CD4-positive, alpha-beta T cell treated with Interleukin-6 for 4 hours (primary cell): Measurements from ENCODE around the gene SLC35E1.
"Not testable (repeated sequence)": the region's sequence is repeated elsewhere in the genome, so short reads cannot be mapped to it uniquely, and the experiment has no call there.

Source experiments
- DNase-seq: peaks from one replicate; pipeline ENCODE4 v3.0.0-alpha.2; 2020; ENCODE audit warnings: mixed read lengths

SLC35E1 gene

GRCh38 chr19:16581145-16581970 lies 9.1 kb upstream of the SLC35E1 start:
- DNase-seq, result no peak

DNA sequence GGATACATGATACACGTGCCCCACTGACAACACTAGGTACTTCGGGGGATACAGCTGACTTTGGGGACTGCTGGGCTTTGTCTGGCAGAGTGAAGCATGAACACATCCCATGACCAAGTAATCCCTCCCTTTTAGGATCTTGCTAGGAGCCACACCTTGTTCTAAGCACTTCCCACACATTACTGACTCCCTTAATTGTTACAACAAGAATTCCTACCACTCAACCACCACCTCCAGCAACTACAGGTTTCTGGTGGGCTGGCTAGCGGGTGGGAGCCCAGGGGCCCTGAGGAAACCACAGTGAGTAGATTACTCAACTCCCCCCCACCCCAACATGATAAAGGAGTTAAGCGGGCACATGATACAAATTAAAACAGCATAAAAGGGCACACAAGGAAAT lies 7.2 kb upstream of the SLC35E1 start:
- DNase-seq, result no peak

GRCh38 chr19:16577531-16577985 lies 5.3 kb upstream of the SLC35E1 start:
- DNase-seq, result no peak

DNA sequence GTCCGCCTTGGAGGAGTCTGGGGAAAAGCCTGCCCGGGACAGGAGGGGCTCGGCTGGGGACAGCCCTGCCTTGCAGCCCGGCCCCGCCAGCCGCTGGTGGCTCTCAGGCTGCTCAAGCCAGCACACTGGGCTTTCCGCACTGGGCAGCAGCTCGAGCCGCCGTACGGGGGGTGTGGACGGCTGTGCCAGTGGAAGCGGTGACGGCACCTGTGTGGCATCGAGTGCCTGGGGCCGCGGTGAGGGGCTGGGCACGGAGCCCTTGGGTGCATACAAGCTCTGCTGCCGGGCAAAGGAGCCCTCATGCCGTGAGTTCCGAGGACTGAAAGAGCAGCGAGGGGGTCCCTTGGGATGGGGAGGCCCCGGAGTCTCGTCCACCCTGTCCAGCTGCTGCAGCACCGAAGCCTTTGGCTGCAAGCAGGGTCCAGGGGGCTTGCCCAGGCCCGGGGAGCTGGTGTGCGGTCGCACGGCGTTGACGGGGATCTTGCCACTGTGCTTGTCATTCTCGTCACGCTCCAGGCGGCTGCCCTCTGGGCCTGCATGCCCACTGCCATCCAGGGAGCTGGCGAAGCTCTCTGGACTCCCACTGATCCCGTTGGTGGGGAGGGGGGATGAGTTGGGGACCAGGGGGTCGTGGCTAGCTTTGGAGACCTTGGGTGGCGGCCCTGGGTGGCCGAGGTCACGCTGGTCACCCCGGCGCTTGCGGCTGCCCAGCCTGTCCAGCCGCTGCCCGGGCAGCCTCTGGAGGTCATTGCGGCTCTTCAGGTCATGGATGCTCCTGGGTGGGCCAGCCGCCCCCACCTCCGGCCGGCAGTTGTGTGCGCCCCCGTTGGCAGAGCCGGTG lies 4.7 kb upstream of the SLC35E1 start:
- no peak for DNase-seq

GRCh38 chr19:16575861-16576689 lies 3.9 kb upstream of the SLC35E1 start:
- DNase-seq, result no peak

- DNase-seq, result no peak
Observed at GRCh38 chr19:16575282-16575681, 3.1 kb upstream of the SLC35E1 start.

DNA sequence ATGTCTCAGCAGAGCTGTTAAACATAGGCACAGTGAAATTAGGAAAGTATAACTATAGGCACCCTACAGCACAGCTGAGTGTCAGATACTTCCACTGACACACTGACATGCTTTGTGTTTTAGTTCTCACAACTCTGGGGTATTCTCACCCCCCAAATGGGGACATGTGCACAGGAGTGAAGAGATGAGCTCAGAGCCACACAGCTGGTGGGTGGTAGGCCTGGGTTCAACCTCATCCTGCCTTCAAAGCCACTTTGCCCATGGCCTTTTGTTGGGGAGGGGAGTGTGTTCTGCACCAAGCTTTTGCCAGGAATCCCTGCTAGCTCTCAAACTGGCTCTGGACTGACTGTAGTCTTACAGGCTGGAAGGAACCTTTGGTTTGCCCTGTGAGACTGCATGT lies 1.7 kb upstream of the SLC35E1 start:
- DNase-seq, result no peak

DNA sequence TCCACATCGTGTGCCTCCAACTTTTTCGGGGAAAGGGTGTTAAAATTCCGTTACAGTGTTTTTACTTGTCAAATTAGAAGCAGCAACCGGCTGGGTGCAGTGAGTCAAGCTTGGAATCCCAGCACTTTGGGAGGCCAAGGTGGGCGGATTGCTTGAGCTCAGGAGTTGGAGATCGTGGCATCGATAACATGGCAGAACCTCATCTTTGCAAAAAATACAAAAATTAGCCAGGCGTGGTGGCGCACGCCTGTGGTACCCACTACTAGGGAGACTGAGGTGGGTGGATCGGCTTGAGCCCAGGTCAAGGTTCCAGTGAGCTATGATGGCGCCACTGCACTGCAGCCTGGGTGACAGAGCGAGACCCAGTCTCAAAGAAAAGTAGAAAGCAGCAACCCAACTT lies 1.1 kb upstream of the SLC35E1 start:
- no peak for DNase-seq

DNA sequence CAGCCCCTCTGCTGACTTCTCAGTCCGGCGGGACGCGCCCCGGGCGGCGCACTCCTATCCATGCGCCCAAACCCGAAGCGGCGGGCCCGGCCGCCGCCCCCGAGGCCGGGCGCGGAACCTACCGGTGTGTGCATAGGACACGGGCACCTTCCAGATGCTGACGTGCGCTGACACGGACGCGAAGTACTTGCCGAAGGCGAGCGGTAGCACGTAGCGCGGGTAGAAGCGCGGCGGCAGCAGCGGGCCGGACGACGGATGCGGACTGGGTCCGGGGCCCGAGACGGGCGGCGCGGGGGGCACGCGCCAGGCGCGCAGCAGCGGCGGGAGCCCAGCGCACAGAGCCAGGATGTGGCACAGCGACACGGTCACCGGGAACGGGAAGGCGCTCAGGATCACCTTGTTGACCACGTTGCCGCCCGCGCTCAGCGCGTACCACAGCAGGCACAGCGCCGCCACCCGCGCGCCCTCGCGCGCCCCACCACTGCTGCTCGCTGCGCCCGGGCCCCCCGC lies 338 bp downstream of the SLC35E1 start:
- DNase-seq, result peak; percentile 52

DNA sequence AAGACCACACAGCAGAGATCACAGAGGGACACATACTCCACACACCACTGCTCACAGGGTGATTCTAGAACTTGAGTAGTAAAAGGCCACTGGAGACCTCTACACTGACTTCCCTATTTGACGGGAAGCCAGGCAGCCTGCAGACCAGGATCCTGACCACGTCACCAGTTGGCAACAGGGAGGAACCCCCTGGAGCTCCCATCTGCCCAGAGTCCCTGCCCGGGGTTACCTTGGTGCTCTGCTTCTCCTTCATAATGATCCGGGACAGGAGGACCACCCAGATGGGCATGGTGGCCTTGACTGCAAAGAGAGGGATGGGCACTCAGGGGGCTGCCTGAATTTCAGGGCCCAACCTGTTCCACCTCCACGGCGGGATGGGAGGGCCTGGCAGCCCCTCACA lies 932 bp downstream of the SLC35E1 start:
- DNase-seq, result no peak

GRCh38 chr19:16569609-16570320 lies 2.5 kb downstream of the SLC35E1 start:
- DNase-seq, result no peak

- no peak for DNase-seq
Observed at GRCh38 chr19:16566702-16567101, 5.5 kb downstream of the SLC35E1 start.

GRCh38 chr19:16566161-16566560 lies 6.1 kb downstream of the SLC35E1 start:
- DNase-seq, result peak; percentile 88

DNA sequence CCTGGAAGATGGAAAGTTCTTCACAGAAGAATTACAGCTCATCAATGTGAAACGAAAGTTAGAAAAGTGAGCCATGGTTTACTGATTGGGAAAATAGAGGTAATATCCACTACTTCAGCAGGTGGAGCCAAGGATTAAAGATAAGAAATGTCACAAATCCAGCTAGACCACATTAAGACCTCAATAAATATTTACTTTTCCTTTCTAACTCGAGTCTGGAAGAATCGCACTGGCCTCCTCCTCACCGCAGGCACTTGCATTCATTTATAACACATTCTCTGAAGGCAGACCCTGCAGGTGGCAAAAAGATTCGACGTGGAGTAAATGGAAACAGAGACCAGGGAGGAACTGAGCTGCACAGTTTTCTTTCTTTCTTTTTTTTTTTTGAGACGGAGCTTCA lies 7.4 kb downstream of the SLC35E1 start:
- no peak for DNase-seq

GRCh38 chr19:16562608-16563025 lies 9.6 kb downstream of the SLC35E1 start:
- DNase-seq, result no peak

DNA sequence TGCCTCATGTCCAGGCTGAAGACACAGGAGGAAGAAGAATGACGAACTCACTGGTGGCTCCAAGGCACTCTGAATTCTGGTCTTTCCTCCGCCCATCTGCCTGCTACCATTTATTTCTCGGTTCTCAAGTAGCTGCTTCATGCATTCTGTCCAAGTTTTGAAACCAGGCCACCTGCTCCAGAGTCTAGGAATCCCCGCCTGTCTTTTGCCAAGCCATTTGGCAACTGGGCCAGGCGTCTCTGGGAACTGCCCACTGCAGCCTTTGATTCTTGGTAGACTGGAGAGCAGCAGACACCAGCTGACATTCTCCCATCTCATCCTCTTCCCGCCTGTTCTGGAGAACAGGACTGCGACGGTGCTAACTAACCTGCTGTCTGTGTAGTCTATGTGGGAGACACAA lies 10.8 kb downstream of the SLC35E1 start:
- no peak for DNase-seq

GRCh38 chr19:16559780-16560276 lies 12.4 kb downstream of the SLC35E1 start:
- DNase-seq, result no peak

GRCh38 chr19:16554776-16555175 lies 17.4 kb downstream of the SLC35E1 start:
- DNase-seq, result no peak

DNA sequence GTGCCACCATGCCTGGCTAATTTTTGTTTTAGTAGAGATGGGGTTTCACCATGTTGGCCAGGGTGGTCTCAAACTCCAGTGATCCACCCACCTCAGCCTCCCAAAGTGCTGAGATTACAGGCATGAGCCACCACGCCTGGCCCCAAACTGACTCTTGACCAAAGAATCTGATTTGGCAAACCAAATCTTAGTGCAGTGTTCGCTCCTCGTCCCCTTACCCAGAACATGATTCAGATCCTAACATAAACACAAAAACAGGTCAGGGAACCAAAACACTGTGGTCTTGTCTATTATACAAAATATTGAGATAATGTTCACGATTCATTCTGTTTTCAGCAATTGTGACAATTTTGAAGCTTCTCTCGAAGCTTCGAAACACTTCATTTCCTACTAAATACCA lies 20.3 kb downstream of the SLC35E1 start:
- DNase-seq, result not testable (repeated sequence)

- DNase-seq, result no peak
Observed at GRCh38 chr19:16548956-16549355, 23.3 kb downstream of the SLC35E1 start.

DNA sequence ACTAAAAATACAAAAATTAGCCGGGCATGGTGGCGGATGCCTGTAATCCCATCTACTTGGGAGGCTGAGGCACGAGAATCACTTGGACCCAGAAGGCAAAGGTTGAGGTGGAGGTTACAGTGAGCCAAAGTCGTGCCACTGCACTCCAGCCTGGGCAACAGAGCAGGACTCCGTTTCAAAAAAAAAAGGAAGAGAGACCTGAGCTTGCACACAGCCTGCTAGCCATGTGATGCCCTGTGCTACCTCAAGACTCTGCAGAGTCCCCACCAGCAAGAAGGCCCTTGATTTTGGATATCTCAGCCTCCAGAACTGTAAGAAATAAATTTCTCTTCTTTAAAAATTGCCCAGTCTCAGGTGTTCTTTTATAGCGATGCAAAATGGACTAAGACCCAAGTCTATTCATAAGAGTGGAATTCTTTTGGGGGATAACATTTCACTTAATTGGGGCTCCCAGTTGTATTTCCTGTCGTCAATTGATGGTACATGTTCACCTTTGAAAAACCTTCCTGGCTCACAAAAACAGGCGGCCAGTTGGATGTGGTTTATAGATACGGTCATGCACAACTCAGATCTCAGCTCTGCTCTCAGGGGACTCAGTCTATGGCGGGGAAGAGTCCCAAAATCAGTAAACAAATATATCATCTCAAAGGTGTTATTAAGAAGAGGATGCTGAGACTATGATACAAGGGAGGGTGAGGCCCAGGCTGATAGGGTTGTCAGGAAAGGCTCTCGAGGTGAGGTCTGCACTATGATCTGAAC lies 27.6 kb downstream of the SLC35E1 start:
- no peak for DNase-seq
